ENCODE data around the gene PSMB4.
A peak's percentile ranks its signal among the peaks of the same experiment; 100 is the strongest.
"Not testable (repeated sequence)": the region's sequence is repeated elsewhere in the genome, so short reads cannot be mapped to it uniquely, and the experiment has no call there.

PSMB4 gene

DNA sequence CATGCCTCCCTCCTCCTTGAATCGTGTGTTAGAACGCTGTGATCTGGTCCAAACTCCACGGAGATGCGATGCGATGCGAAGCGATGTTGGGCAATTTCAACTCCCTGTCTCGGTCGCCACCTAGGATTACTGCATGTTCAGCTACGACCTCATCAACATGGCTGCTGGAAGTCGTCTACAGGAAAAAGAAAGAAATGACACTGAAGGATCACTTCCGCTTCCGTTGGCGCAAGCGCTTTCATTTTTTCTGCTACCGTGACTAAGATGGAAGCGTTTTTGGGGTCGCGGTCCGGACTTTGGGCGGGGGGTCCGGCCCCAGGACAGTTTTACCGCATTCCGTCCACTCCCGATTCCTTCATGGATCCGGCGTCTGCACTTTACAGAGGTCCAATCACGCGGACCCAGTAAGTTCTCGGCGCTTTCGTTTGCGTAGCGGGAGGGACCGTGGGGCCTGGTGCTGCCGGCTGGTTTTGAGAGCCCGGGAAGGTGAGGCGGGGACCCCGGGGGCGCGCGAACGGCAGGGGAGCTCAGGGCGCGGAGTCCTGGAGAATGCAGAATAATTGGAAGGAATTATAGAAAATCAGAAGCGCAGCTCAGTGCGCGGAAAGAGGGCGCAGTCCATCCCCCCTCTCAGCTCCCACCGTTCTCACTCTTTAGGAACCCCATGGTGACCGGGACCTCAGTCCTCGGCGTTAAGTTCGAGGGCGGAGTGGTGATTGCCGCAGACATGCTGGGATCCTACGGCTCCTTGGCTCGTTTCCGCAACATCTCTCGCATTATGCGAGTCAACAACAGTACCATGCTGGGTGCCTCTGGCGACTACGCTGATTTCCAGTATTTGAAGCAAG is at the start of gene PSMB4:
PSMB4 (plus strand) TSS at position 250 of the 848 bp plus-strand sequence; CDS start at position 265, 15 bp downstream.
- TF ChIP-seq, protein P1, sequence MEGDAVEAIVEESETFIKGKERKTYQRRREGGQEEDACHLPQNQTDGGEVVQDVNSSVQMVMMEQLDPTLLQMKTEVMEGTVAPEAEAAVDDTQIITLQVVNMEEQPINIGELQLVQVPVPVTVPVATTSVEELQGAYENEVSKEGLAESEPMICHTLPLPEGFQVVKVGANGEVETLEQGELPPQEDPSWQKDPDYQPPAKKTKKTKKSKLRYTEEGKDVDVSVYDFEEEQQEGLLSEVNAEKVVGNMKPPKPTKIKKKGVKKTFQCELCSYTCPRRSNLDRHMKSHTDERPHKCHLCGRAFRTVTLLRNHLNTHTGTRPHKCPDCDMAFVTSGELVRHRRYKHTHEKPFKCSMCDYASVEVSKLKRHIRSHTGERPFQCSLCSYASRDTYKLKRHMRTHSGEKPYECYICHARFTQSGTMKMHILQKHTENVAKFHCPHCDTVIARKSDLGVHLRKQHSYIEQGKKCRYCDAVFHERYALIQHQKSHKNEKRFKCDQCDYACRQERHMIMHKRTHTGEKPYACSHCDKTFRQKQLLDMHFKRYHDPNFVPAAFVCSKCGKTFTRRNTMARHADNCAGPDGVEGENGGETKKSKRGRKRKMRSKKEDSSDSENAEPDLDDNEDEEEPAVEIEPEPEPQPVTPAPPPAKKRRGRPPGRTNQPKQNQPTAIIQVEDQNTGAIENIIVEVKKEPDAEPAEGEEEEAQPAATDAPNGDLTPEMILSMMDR (IDR thresholded peaks at IDR 0.05), result peak; percentile 19 to 33
- intact Hi-C loops (cut with DNase I; ENCODE audit: low total_unique reads), result loop anchor here (10.0 kb wide), 2 partner anchors 55 to 95 kb away; partner anchors contain the start of gene RFX5
- Histone ChIP-seq H3K9me3 (no peaks in the 10 kb centered on the region), H3K4me3 (peak within 1 kb of the TSS; percentile 83 to 93), H3K27me3 (no peaks in the 10 kb centered on the region), H3K27ac (peak within 1 kb of the TSS; percentile 91), H3K4me1 (peaks cover 0 to 18% (median 15%) of the 10 kb centered on the region in 4 donors), H3K36me3 (peaks cover 16 to 41% (median 36%) of the 10 kb centered on the region in 3 donors)
- DNase-seq, result peak; percentile 90 to 93

DNA sequence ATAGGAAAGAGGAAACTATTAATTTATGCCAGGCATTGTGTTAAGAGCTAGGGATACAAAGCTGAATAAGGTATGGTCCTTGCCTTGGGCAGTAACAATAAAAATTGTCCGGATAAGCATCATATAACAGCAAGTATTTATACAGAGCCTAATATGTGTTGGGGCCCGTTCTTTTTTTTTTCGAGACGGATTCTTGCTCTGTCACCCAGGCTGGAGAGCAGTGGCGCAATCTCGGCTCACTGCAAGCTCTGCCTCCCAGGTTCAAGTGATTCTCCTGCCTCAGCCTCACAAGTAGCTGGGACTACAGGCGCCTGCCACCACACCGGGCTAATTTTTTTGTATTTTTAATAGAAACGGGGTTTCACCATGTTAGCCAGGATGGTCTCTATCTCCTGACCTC is 49.0 kb upstream of the PSMB4 start:
- H3K36me3 ChIP-seq; H3K9me3 ChIP-seq; intact Hi-C loops (cut with DNase I; ENCODE audit: low total_unique reads); H3K27me3 ChIP-seq; DNase-seq; H3K27ac ChIP-seq; H3K4me3 ChIP-seq: not testable (repeated sequence)
- peaks cover 3 to 18% (median 10%) of the 10 kb centered on the region in 4 donors for H3K4me1 ChIP-seq

DNA sequence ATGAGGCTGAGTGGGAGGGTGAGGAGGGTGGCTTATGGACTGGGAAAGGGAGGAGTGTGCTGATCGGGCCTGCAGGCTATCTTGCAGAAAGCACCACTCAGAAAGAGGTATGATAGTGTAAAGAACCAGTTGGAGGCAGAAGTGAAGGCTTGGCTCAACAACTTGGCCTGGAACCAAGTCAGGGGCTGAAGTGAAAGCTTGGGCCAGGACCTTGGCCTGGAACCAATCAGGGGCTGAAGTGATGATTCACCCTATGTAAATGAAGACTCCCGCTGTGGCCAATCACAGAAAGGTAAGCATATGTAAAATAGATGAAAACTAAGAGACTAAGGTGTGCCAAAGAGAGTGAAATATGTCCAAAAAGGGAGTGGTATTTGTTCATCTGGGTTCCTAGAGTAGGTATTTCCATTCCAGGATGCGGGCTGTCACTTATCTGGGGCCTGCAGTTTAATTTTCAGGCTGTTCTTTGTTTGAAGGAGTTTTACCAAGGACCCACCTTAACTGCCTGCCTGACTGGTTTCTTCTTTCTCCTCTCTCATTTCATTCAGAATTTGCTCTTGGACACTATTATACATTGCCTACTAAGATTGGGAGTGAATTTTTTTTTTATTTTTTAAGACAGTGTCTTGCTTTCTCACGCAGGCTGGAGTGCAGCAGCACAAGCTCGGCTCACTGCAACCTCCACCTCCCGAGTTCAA is 47.2 kb upstream of the PSMB4 start:
- Histone ChIP-seq H3K27ac (no peak overlapping the region), H3K27me3 (no peaks in the 10 kb centered on the region), H3K9me3 (no peaks in the 10 kb centered on the region), H3K4me1 (peaks cover 0 to 7% (median 0%) of the 10 kb centered on the region in 4 donors), H3K36me3 (no peaks in the 10 kb centered on the region), H3K4me3 (no peak overlapping the region)
- TF ChIP-seq, protein P1 (IDR thresholded peaks at IDR 0.05), result no peak
- no peak for DNase-seq
- intact Hi-C loops (cut with DNase I; ENCODE audit: low total_unique reads), result no loop called here

DNA sequence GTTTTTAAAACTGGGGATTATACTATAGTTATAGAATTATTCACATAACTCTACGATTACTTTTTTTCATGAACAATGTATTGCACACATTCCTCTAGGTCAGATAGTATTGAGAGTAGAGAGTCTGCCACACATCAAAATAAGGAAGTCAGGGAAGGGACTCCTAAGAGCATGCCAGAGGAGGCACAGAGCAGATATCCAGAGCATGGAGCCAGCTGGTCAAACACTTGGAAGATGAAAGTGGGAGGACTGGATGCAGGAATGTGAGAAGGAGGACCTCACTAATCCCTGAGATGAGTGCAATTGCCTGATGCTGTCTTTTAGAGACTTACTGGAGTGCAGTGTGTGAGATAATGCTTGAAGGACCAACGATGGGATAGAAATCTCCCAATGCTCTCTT is 42.7 kb upstream of the PSMB4 start:
- TF ChIP-seq, protein P1 (IDR thresholded peaks at IDR 0.05), result no peak

DNA sequence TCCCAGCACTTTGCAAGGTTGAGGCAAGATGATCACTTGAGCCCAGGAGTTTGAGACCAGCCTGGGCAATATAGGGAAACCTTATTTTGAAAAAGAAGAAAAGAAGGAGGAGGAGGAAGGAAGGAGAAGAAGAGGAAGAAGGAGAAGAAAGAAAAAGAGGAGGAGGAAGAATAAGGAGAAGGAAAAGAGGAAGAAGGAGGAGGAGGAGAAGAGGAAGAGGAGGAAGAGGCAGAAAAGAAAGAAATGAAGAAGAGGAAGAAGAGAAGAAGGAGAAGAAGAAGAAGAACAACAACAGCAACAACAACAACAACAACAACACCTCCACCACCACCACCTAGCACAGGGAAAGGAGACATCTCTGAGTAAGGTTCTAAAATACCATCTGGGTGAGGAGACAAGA is 37.5 kb upstream of the PSMB4 start:
- H3K4me3 ChIP-seq, result no peak overlapping the region
- no peak for DNase-seq
- H3K4me1 ChIP-seq, result peaks cover 0 to 3% (median 0%) of the 10 kb centered on the region in 4 donors
- H3K27me3 ChIP-seq, result no peaks in the 10 kb centered on the region
- no peaks in the 10 kb centered on the region for H3K9me3 ChIP-seq
- H3K27ac ChIP-seq, result no peak overlapping the region
- peaks cover 28 to 44% (median 37%) of the 10 kb centered on the region in 3 donors for H3K36me3 ChIP-seq
- intact Hi-C loops (cut with DNase I; ENCODE audit: low total_unique reads), result no loop called here
- TF ChIP-seq, protein P1 (IDR thresholded peaks at IDR 0.05), result no peak

More for the DNA sequence above, 42.7 kb upstream of the PSMB4 start:
- Histone ChIP-seq H3K4me1 (no peaks in the 10 kb centered on the region), H3K27me3 (no peaks in the 10 kb centered on the region), H3K36me3 (no peaks in the 10 kb centered on the region), H3K9me3 (no peaks in the 10 kb centered on the region), H3K4me3 (no peak overlapping the region), H3K27ac (no peak overlapping the region)
- intact Hi-C loops (cut with DNase I; ENCODE audit: low total_unique reads), result no loop called here
- DNase-seq, result no peak

Measured in tibial artery (tissue), 4 donors.